MM.1S (cell line): ENCODE data around the gene LAX1.
"Not testable (repeated sequence)": the region's sequence is repeated elsewhere in the genome, so short reads cannot be mapped to it uniquely, and the experiment has no call there.

Experiments used
- DNase-seq: peaks from one replicate; pipeline ENCODE4 v3.0.0-alpha.2; 2015
- H2AFZ ChIP-seq: fragments of 300-600 bp; sonication (generic); 2 replicates; pipeline ENCODE4 v1.6.0; 2016; ENCODE audit warnings: antibody characterized with exemption, low read length
- H3F3A ChIP-seq: fragments of 300-600 bp; sonication (generic); 2 replicates; pipeline ENCODE4 v1.6.1; 2016; ENCODE audit warnings: mild to moderate bottlenecking, antibody characterized with exemption, low read length, moderate library complexity, mixed read lengths; ENCODE audit not compliant: insufficient read depth
- H3K27ac ChIP-seq: fragments of 300-600 bp; sonication (generic); 2 replicates; pipeline ENCODE4 v1.5.1; 2016; ENCODE audit warnings: mild to moderate bottlenecking, low read length
- H3K27me3 ChIP-seq: fragments of 300-600 bp; sonication (generic); replicated peaks from 2 replicates; pipeline ENCODE4 v1.6.0; 2016; ENCODE audit warnings: low read length; ENCODE audit not compliant: insufficient read depth
- H3K36me3 ChIP-seq: fragments of 300-600 bp; sonication (generic); replicated peaks from 2 replicates; pipeline ENCODE4 v1.6.1; 2016; ENCODE audit warnings: mild to moderate bottlenecking, low read length, mixed read lengths; ENCODE audit not compliant: insufficient read depth
- H3K4me1 ChIP-seq: fragments of 300-600 bp; sonication (generic); 2 replicates; pipeline ENCODE4 v1.6.1; 2016; ENCODE audit warnings: low read length, mixed read lengths
- H3K4me2 ChIP-seq: fragments of 300-600 bp; sonication (generic); 2 replicates; pipeline ENCODE4 v1.6.0; 2016; ENCODE audit warnings: low read depth, low read length
- H3K4me3 ChIP-seq: fragments of 300-600 bp; sonication (generic); 2 replicates; pipeline ENCODE4 v1.5.1; 2016; ENCODE audit warnings: low read length, mixed read lengths
- H3K79me2 ChIP-seq: fragments of 300-600 bp; sonication (generic); 2 replicates; pipeline ENCODE4 v1.6.1; 2016; ENCODE audit warnings: mixed run types, low read length, mixed read lengths
- H3K9ac ChIP-seq: fragments of 300-600 bp; sonication (generic); 2 replicates; pipeline ENCODE4 v1.6.1; 2016; ENCODE audit warnings: low read length, mixed read lengths
- H3K9me2 ChIP-seq: fragments of 300-600 bp; sonication (generic); replicated peaks from 2 replicates; pipeline ENCODE4 v1.6.1; 2016; ENCODE audit warnings: mild to moderate bottlenecking, low read length, mixed read lengths; ENCODE audit not compliant: insufficient read depth
- H3K9me3 ChIP-seq: fragments of 300-600 bp; sonication (generic); replicated peaks from 2 replicates; pipeline ENCODE4 v1.6.1; 2016; ENCODE audit warnings: mild to moderate bottlenecking, low read length, mixed read lengths; ENCODE audit not compliant: insufficient read depth
- H4K20me1 ChIP-seq: fragments of 300-600 bp; sonication (generic); 2 replicates; pipeline ENCODE4 v1.6.1; 2016; ENCODE audit warnings: mild to moderate bottlenecking, low read length, moderate library complexity, mixed read lengths; ENCODE audit not compliant: insufficient read depth
- CTCF ChIP-seq: fragments of 300-600 bp; sonication (generic); IDR thresholded peaks from 2 replicates; pipeline ENCODE4 v1.5.1; 2016; ENCODE audit warnings: antibody characterized with exemption, low read length, mixed read lengths
- EZH2 ChIP-seq: fragments of 300-600 bp; sonication (generic); optimal IDR thresholded peaks from 2 replicates; pipeline ENCODE3; 2017; ENCODE audit warnings: low read depth, mild to moderate bottlenecking, antibody characterized with exemption, low read length, mixed read lengths
- EZH2phosphoT487 ChIP-seq: fragments of 300-600 bp; sonication (generic); IDR thresholded peaks from 2 replicates; pipeline ENCODE4 v1.6.1; 2018; ENCODE audit warnings: antibody characterized with exemption, low read length

Gene LAX1

GRCh38 chr1:203756036-203756435 is 8.9 kb upstream of the LAX1 start:
- DNase-seq: no peak
- H3K9ac ChIP-seq: no peak overlapping the region
- no peak overlapping the region for H3K4me3 ChIP-seq
- H3K36me3 ChIP-seq: no peaks in the 10 kb centered on the region
- peaks cover 19% of the 10 kb centered on the region for H3F3A ChIP-seq
- H3K9me3 ChIP-seq: no peaks in the 10 kb centered on the region
- H3K27me3 ChIP-seq: no peaks in the 10 kb centered on the region
- H3K9me2 ChIP-seq: no peaks in the 10 kb centered on the region
- peaks cover 26% of the 10 kb centered on the region for H3K4me1 ChIP-seq
- H3K27ac ChIP-seq: no peak overlapping the region
- no peak overlapping the region for H3K4me2 ChIP-seq
- no peaks in the 10 kb centered on the region for H4K20me1 ChIP-seq
- H2AFZ ChIP-seq: no peak overlapping the region
- no peak for TF ChIP-seq EZH2phosphoT487
- no peak for TF ChIP-seq CTCF
- H3K79me2 ChIP-seq: no peaks in the 10 kb centered on the region

- not testable (repeated sequence) for H3K27ac ChIP-seq, H3K79me2 ChIP-seq, H3K9ac ChIP-seq, H3K4me3 ChIP-seq, H3K9me3 ChIP-seq, H3K9me2 ChIP-seq, H3K4me2 ChIP-seq, H4K20me1 ChIP-seq, H3K27me3 ChIP-seq, H3K36me3 ChIP-seq, DNase-seq, H2AFZ ChIP-seq
- Histone ChIP-seq H3F3A (peaks cover 18% of the 10 kb centered on the region), H3K4me1 (peaks cover 28% of the 10 kb centered on the region)
These were observed 6.2 kb upstream of the LAX1 start for GRCh38 chr1:203758749-203759148.

GRCh38 chr1:203760506-203760905 is 4.5 kb upstream of the LAX1 start:
- Histone ChIP-seq H3K4me2 (no peak overlapping the region), H3K79me2 (peaks cover 4% of the 10 kb centered on the region), H3F3A (peaks cover 22% of the 10 kb centered on the region), H3K9me3 (no peaks in the 10 kb centered on the region), H3K27me3 (no peaks in the 10 kb centered on the region), H4K20me1 (no peaks in the 10 kb centered on the region), H3K9me2 (no peaks in the 10 kb centered on the region), H3K4me1 (peaks cover 27% of the 10 kb centered on the region), H3K36me3 (no peaks in the 10 kb centered on the region), H3K4me3 (no peak overlapping the region), H3K27ac (no peak overlapping the region), H3K9ac (no peak overlapping the region), H2AFZ (no peak overlapping the region)
- DNase-seq: no peak
- TF ChIP-seq CTCF: no peak
- no peak for TF ChIP-seq EZH2
- TF ChIP-seq EZH2phosphoT487: no peak

DNA sequence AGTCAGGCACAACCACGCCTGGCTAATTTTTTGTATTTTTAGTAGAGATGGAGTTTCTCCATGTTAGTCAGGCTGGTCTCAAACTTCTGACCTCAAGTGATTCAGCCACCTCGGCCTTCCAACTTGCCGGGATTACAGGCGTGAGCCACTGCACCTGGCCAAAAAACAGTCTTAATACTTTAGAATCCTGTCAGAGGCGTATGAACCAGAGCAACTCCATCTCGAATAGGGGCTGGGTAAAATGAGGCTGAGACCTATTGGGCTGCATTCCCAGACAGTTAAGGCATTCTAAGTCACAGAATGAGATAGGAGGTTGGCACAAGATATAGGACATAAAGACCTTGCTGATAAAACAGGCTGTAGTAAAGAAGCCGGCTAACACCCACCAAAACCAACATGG is 3.0 kb upstream of the LAX1 start:
- H3K9me2 ChIP-seq, H2AFZ ChIP-seq, H3K27me3 ChIP-seq, H3K4me2 ChIP-seq, H3K36me3 ChIP-seq, H4K20me1 ChIP-seq, H3K9me3 ChIP-seq, H3K4me3 ChIP-seq, H3K27ac ChIP-seq, DNase-seq, H3K9ac ChIP-seq: not testable (repeated sequence)
- Histone ChIP-seq H3K79me2 (peaks cover 19% of the 10 kb centered on the region), H3K4me1 (peaks cover 22% of the 10 kb centered on the region), H3F3A (peaks cover 29% of the 10 kb centered on the region)
